GM21390 (cell line): ENCODE data around the gene GNAS-AS1.

Experiments
- ATAC-seq: cut with Tn5 transposase; IDR thresholded peaks from one replicate; pipeline ENCODE4 v1.9.1; 2021; ENCODE audit not compliant: unreplicated experiment

GNAS-AS1 gene

DNA sequence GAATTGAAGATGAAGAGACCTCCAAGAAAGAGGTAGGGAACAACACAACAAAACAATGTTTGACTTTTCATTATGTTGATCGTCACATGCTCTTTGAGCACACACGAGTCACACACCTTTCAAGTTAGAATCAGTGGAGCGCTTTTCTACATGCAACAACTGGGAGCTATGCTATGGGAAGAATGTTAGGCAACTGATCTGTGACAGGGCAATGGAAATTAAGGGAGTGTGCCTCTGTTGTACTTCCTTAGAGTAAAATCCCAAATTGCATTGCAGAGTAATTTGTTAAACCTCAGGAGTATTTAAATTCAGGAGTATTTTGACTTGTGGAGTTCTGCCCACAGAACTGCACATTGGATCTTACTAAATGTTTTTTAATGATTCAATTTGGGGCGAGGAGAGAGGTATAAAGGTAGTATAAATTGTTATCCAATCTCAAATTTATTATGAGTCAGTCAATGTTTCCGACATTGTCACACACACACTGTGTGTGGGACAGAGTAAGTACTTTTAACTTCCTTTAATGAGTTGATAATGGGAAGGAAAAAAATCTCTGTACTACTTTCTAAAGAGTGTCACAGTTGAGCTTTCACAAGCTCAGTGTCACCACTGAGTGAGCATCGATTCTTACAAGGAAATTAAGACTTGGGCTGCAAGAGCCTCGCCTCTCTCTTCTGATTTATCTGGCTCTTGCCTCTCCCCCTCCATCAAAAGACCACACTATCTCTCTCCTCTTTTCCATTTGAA, 12.5 kb upstream of the GNAS-AS1 start:
- no peak for ATAC-seq

GRCh38 chr20:58855506-58856389, 5.0 kb upstream of the GNAS-AS1 start:
- ATAC-seq: no peak

DNA sequence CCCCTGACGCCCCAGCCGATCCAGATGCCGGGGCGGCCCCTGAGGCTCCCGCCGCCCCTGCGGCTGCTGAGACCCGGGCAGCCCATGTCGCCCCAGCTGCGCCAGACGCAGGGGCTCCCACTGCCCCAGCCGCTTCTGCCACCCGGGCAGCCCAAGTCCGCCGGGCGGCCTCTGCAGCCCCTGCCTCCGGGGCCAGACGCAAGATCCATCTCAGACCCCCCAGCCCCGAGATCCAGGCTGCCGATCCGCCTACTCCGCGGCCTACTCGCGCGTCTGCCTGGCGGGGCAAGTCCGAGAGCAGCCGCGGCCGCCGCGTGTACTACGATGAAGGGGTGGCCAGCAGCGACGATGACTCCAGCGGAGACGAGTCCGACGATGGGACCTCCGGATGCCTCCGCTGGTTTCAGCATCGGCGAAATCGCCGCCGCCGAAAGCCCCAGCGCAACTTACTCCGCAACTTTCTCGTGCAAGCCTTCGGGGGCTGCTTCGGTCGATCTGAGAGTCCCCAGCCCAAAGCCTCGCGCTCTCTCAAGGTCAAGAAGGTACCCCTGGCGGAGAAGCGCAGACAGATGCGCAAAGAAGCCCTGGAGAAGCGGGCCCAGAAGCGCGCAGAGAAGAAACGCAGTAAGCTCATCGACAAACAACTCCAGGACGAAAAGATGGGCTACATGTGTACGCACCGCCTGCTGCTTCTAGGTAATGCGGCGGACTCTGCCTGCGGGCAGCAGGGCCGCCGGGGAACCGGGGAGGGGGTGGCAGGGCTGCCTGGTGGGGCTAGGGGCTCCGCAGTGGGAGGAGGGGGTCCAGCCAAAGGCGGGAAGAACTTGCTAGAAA, 4.2 kb upstream of the GNAS-AS1 start:
- ATAC-seq: no peak

DNA sequence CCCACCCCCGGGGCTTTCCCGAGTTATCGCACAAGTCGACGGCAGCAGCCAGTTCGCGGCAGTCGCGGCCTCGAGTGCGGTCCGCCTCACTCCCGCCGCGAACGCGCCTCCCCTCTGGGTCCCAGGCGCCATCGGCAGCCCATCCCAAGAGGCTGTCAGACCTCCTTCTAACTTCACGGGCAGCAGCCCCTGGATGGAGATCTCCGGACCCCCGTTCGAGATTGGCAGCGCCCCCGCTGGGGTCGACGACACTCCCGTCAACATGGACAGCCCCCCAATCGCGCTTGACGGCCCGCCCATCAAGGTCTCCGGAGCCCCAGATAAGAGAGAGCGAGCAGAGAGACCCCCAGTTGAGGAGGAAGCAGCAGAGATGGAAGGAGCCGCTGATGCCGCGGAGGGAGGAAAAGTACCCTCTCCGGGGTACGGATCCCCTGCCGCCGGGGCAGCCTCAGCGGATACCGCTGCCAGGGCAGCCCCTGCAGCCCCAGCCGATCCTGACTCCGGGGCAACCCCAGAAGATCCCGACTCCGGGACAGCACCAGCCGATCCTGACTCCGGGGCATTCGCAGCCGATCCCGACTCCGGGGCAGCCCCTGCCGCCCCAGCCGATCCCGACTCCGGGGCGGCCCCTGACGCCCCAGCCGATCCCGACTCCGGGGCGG, 3.4 kb upstream of the GNAS-AS1 start:
- no peak for ATAC-seq

GRCh38 chr20:58853466-58853865, 2.8 kb upstream of the GNAS-AS1 start:
- no peak for ATAC-seq

- no peak for ATAC-seq
Measured at GRCh38 chr20:58852543-58853271, 2.0 kb upstream of the GNAS-AS1 start, which contains the start of gene GNAS. Gene GNAS (plus strand): TSS chr20:58852716.

DNA sequence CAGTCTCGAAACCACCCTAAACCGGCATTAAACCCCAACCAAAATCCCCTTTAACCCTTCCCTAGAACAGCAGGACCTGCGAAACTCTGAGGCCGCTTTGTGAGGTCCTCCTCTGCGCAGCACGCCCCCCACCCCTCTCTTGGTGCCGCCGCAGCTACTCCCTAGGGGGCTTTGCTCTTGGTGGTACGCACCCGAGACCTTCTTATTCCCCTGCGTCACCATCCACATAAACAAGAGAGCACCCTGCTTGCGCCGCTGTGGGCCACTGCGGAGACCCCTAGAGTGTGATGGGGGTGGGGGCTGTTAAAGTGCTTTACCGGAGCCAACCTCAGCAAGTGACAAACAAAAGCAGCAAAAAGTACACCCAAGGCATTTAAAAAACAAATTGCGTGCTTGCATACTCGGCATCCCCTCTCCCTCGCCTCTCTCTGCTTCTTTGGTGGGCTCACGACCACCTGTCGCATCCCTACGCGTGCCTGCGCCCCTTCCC, 1.3 kb upstream of the GNAS-AS1 start:
- no peak for ATAC-seq

DNA sequence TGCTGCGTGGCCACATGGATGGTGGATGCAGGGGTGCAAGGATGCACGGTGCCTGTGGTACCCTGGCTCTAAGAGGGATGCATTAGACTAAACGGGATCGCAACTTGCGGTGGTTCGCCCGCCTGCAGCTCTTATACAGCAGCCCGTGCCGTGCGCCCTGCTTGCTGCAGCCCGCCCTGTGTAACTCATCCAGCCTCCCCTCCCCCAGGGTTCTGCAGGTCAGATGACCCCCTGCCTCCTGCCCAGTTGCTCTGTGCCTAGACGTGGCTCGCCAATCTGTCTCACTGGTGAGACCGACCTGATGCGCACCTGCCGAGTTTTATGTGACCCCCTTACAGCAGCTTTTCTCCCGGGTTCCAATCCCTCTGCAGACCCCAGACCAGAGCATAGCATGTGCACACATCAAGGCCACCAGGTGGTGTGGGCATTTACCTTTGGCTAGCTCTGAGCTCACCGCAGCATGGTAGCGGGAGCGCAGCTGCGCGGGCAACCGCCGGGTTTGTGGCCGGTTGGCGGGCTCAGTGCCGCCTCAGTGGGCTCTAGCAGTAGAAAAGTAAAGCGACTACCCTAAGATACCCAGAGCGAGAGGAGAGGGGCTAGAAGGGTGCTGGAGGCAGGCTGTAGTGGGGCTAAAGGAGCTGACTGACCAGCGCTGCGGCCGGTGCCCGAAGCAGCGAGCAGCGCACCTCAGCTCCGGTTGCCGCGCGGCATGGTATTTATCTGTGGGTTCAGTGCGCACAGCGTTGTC, 693 bp upstream of the GNAS-AS1 start:
- ATAC-seq: no peak

- no peak for ATAC-seq
Measured at GRCh38 chr20:58847463-58847862, 3.2 kb downstream of the GNAS-AS1 start.

DNA sequence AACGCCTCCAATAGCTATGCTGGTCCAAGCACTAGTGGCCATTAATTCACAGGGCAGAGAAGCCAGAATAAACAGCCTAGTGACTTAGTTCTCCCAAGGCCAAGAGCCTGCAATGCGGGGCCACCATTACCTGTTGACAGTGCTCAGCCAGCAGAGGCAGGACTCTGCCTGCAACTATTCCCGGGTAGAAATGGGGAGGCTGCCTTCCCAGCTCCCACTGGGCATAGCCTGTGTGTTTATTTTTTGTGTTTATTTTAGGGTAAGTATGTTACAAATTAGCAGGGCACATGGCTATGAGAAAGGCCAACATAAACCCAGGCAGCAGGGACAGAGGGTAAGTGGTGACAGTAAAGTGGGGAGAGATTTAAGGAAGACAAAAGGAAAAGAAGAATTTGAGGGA, 5.0 kb downstream of the GNAS-AS1 start:
- no peak for ATAC-seq

GRCh38 chr20:58843128-58843556, 7.6 kb downstream of the GNAS-AS1 start:
- ATAC-seq: no peak

- ATAC-seq: no peak
Measured at GRCh38 chr20:58842276-58842675, 8.4 kb downstream of the GNAS-AS1 start.

DNA sequence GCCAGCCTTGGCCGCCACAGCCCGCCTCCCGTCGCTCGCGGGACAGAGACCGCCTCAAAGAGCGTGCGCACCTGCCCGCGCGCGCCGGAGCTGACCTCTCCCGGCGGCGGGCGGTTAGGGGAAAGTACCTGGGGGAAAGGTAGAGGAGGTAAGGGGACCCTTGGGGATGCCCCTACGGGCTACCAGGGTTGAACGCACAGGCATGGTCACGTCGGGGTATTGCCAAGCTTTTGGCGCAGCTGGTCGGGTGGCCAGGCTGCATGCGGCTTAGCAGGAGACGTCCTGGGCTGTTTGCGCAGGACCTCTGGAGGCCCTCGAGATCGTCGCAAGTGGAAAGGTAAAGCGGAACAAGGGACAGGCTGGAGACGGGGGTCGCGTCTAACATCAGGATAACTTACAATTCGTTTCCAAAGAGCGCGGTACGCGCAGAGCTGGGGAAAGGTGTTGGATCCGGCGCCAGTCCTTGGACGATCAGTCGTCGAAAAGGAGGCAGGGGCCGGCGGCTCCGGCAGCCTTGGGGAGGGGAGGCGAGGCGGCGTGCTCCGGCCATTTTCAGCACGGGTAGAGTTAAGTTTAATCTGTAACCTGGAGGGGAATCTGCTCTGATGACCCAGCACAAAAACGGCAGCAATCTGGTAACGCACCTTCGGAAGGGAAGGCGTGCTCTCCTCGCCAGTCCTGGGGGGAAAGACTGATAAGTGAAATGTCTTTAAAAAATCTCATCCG, 9.0 kb downstream of the GNAS-AS1 start:
- ATAC-seq: no peak

DNA sequence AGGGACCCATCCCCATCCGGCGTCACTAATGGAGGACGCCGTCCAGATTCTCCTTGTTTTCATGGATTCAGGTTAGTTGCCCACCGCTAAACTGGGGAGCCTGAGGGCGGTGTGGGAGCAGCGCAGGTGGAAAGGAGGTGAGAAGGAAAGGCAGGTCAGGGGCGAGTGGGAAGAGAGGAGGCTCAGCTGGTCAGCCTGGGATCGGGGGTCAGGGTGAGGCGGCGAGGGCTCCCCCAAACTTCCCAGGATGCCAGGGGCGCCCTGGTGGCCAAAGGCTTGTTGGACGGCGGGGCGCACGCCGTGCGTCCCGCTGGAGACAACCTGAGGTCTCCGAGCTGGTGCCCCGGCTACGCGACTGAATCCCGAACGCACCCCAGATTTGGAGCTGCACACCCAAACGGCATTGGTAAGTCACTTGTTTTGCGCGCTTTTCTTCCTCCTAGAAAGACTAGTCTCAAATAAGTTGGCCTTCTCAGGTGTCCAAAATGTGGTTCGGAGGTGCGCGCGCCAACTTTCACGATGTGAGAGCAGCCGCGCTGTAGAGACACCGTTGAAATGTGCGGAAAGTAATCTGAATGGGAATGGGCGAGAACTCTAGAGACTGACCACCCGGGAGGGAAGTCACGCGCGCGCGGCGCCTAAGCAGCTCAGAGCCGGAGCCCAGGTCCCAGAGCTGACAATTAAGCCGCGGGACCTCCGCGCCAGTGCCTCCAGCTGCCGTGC, 9.7 kb downstream of the GNAS-AS1 start:
- no peak for ATAC-seq

DNA sequence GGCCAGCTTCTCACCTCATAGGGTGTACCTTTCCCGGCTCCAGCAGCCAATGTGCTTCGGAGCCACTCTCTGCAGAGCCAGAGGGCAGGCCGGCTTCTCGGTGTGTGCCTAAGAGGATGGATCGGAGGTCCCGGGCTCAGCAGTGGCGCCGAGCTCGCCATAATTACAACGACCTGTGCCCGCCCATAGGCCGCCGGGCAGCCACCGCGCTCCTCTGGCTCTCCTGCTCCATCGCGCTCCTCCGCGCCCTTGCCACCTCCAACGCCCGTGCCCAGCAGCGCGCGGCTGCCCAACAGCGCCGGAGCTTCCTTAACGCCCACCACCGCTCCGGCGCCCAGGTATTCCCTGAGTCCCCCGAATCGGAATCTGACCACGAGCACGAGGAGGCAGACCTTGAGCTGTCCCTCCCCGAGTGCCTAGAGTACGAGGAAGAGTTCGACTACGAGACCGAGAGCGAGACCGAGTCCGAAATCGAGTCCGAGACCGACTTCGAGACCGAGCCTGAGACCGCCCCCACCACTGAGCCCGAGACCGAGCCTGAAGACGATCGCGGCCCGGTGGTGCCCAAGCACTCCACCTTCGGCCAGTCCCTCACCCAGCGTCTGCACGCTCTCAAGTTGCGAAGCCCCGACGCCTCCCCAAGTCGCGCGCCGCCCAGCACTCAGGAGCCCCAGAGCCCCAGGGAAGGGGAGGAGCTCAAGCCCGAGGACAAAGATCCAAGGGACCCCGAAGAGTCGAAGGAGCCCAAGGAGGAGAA, 10.5 kb downstream of the GNAS-AS1 start:
- ATAC-seq: no peak

DNA sequence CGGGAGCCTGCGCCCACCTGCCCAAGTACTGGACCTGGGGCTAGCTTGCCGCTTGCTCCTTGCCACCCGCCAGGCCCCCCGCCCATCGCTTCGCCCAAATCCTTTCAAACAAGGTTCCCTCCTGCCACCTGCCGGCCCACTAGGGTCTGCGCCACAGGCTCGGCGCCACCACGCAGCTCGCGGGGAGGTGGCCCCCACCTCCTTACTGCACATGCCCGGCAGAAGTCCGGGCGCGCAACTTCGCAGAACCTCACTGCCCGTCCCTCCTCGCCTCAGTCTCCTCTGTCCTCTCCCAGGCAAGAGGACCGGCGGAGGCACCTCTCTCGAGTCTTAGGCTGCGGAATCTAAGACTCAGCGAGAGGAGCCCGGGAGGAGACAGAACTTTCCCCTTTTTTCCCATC, 11.2 kb downstream of the GNAS-AS1 start:
- no peak for ATAC-seq

GRCh38 chr20:58838174-58838573, 12.5 kb downstream of the GNAS-AS1 start:
- no peak for ATAC-seq
